Immature natural killer cell (primary cell): ENCODE measurements around the gene LBH. TPM values are rescaled to one million over a fixed set of nuclear protein-coding genes. Genes with fewer than 3 reads are reported as not detected.

Source experiments
- DNase-seq, 3 donors: peaks; one replicate each; pipeline ENCODE4 v3.0.0; 2022; ENCODE audit warnings: mixed read lengths in 1 of 3
- H3K27ac Mint-ChIP-seq, 6 donors: one replicate each; pipeline ENCODE4 v1.8.0; 2020; ENCODE audit warnings: mixed read lengths in 6 of 6, mild to moderate bottlenecking in 5 of 6, inconsistent platforms in 4 of 6, moderate library complexity in 3 of 6
- H3K27me3 Mint-ChIP-seq, 3 donors: one replicate each; pipeline ENCODE4 v1.8.0; 2020 to 2021; ENCODE audit warnings: low read depth in 3 of 3, mild to moderate bottlenecking in 3 of 3, mixed read lengths in 3 of 3, moderate library complexity in 3 of 3, inconsistent platforms in 1 of 3
- H3K36me3 Mint-ChIP-seq, 3 donors: one replicate each; pipeline ENCODE4 v1.8.0; 2020; ENCODE audit warnings: mixed read lengths in 3 of 3, inconsistent platforms in 2 of 3, mild to moderate bottlenecking in 2 of 3
- H3K4me1 Mint-ChIP-seq, 2 donors: one replicate each; pipeline ENCODE4 v1.8.0; 2020; ENCODE audit warnings: inconsistent platforms in 2 of 2, mild to moderate bottlenecking in 2 of 2, mixed read lengths in 2 of 2, moderate library complexity in 1 of 2
- H3K4me3 Mint-ChIP-seq, 5 donors: one replicate each; pipeline ENCODE4 v1.8.0; 2020; ENCODE audit warnings: mild to moderate bottlenecking in 5 of 5, mixed read lengths in 5 of 5, inconsistent platforms in 3 of 5, moderate library complexity in 3 of 5
- H3K9me3 Mint-ChIP-seq, 6 donors: one replicate each; pipeline ENCODE4 v1.8.0; 2020; ENCODE audit warnings: mild to moderate bottlenecking in 6 of 6, mixed read lengths in 6 of 6, inconsistent platforms in 4 of 6, moderate library complexity in 3 of 6
- polyA plus RNA-seq, 3 donors: library from polyadenylated mRNA; unstranded; fragments of 300-500 nt; fragmentation: Illumina TruSeq; gene quantifications; one replicate each; pipeline ENCODE4 v1.2.3, GENCODE V29; 2021

The LBH gene
- polyA plus RNA-seq, 3 donors from 2014 or later, result 101 to 137 (median 129) TPM

DNA sequence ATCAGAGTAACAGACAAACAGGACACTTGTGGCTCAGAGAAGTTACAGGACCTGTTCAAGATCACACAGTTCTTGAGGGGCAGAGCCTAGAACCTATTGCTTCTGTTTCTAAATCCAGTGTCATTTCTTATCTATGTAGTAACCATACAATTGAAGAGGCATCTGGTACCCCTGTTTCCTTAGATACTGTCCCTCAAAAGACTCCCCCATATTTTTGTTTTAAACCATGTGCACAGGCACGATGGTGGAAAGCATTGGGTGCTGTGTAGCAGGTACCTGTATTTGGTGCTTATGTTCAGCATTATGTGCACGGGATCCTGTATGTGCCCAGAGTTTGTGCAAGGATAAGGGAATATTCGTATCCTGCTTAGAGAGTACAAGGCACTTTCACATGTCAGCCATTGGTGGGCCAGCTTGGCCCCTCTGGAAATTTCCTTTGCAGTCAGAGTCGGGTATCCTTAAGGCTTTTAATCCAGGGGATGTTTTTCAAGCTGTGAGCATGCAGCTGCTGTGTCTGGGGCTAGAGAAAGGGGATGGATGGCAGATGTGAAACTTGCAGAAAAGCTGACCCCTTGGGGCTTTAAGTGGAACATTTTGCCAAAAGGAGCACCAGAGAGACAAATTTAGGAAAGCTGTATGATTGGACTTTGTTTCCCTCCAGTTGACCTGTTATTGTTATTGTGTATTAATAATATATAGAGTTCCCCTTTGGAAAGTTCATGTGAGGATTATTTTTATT lies 2.1 kb downstream of the LBH start:
- Mint-ChIP-seq H3K9me3 (no peaks in the 10 kb centered on the region), H3K27ac (peak overlapping the region; percentile 73 to 97 (median 90)), H3K4me3 (peak overlapping the region; percentile 83 to 98 (median 95)), H3K36me3 (peaks cover 5 to 7% (median 7%) of the 10 kb centered on the region in 3 donors), H3K27me3 (peaks cover 13 to 32% (median 17%) of the 10 kb centered on the region in 3 donors), H3K4me1 (peaks cover 68 to 75% of the 10 kb centered on the region in 2 donors)
- no peak for DNase-seq

DNA sequence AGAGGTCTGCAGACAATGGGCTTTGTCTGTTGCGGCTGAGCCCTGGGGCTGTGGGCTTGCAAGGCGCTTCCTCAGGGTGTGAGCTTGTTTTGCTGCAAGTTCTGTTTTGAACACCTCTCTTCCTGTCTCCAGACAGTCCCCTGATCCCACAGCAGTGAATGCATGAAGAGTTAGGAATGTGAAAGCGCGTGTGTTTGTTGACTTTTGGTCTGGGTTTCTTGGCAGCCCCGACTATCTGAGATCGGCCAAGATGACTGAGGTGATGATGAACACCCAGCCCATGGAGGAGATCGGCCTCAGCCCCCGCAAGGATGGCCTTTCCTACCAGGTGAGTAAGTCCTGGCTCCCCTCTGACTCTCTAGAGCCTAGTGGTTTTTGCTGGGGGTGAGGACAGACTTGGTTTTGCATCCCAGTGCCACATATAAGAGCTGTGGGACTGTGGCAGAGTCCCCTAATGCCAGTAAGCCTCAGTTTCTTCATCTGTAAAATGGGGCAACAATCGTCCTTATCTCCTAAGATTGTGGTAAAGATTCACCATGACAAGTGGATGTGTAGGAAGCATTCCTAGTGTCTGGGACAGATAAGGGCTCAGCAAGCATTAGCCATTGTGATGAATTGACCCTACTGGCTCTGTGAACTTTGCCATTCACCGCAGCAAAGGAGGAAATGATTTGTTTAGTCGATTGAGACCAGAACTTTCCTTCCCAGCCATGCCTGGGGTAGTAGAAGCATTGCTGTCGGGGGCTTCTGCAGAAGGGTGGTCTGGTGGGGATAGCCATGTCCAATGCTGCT lies 3.0 kb downstream of the LBH start:
- peak in 2 of 3 donors; percentile 32 to 37 for DNase-seq
- peaks cover 9 to 12% (median 11%) of the 10 kb centered on the region in 3 donors for H3K36me3 Mint-ChIP-seq
- peak overlapping the region; percentile 83 to 98 (median 95) for H3K4me3 Mint-ChIP-seq
- peak overlapping the region; percentile 73 to 97 (median 90) for H3K27ac Mint-ChIP-seq
- peaks cover 13 to 32% (median 17%) of the 10 kb centered on the region in 3 donors for H3K27me3 Mint-ChIP-seq
- no peaks in the 10 kb centered on the region for H3K9me3 Mint-ChIP-seq
- peaks cover 77 to 81% of the 10 kb centered on the region in 2 donors for H3K4me1 Mint-ChIP-seq

DNA sequence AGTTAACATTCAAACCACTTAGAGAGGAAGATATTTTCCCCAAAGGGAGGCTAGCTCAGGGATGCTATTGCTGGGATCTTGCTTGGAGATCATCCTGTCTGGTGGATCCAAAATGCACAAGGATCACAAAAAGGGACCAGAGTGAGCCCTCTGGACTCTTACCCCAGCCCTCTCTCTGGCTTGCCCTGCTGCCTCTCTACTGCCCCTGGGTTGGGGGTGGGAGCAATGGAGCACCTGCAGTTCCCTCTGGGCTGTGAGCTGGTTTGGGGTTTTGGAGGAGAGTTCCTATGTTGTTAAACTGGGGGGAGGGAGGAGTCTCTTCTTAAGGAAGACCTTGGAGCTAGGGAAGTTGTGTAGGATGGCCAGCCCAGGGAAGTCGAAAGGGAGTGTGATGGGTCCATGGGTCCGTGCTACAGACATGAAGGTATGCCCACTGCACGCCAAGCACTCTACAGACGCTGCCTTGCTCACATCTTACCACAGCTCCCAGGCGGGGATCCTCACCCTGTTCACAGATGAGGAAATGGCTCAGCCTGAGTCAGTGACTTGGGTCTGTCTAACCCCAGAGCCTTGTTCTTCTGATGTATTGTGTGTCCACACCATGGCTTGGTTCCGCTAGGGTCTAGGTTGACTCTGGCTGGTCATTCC lies 3.8 kb downstream of the LBH start:
- peaks cover 10 to 15% (median 14%) of the 10 kb centered on the region in 3 donors for H3K36me3 Mint-ChIP-seq
- H3K27me3 Mint-ChIP-seq, result peaks cover 13 to 30% (median 15%) of the 10 kb centered on the region in 3 donors
- peak overlapping the region; percentile 73 to 97 (median 90) for H3K27ac Mint-ChIP-seq
- peaks cover 81 to 84% of the 10 kb centered on the region in 2 donors for H3K4me1 Mint-ChIP-seq
- DNase-seq, result peak; percentile 34 to 42 (median 38)
- H3K4me3 Mint-ChIP-seq, result peak overlapping the region; percentile 83 to 98 (median 95)
- no peaks in the 10 kb centered on the region for H3K9me3 Mint-ChIP-seq

DNA sequence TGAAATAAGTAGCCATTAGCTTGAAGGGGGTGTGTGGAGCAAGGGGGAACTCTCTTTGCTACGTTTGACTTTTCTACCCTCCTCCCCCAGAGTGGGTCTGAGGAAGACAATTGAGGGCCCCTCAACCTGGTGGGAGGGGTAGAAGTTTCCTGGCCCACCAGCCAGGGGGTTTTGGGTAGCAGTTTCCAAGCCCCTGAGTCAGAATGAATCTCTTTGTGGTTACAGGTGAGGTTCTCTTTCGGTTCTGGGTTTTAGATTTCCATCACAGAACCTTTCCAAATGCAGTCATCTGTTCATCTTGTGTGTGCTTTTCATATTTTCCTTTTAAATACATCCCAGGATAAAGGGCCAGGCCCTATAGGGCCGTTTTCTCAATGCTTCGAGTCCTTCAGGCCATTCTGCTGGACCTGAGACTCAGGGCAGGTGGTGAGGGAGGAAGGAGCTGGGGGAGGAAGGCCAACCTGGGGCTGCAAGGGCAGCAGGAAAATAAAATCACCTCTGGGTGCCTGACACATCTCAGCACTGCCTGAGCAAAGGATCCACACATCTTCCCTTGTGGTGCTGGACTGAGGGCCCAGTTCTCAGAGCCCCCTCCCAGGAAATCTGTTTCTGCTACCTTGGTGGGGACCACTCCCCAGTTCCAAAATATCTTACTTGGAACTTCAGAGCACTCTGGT lies 4.7 kb downstream of the LBH start:
- peaks cover 82 to 84% of the 10 kb centered on the region in 2 donors for H3K4me1 Mint-ChIP-seq
- peak overlapping the region; percentile 73 to 97 (median 90) for H3K27ac Mint-ChIP-seq
- no peaks in the 10 kb centered on the region for H3K9me3 Mint-ChIP-seq
- DNase-seq, result no peak
- peaks cover 13 to 25% (median 15%) of the 10 kb centered on the region in 3 donors for H3K27me3 Mint-ChIP-seq
- peaks cover 10 to 20% (median 16%) of the 10 kb centered on the region in 3 donors for H3K36me3 Mint-ChIP-seq
- peak overlapping the region in 4 of 5 donors; percentile 48 to 98 (median 94) for H3K4me3 Mint-ChIP-seq

DNA sequence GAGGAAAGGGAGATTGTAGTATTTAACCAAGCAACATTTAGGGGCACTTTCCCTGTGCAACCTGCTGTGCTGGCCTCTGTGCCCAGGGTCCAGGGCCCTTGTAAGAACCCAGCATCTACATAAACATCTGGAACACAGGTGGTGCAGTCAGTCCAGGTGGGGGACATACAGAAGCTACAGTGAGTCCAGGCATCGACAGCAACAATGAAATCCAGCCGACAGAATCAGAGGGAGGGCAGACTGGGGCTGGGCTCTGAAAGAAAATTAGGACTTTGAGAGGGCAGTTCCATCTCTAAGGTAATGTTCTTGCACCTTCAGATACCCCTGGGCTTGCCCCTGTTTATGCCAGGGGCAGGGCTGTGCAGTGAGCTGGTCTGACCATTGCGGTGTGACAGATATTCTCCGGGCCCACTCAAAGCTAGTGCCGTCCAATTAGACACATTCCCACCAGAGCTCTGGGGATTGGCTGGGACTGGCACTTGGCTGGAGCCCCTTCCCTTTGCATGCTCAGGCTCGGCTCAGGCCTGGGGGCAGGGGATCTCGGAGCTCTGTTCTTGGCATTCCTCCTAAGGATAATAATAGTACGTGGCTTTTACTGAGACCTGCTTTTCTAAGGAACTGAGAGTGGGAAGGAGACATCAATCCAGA lies 5.4 kb downstream of the LBH start:
- no peaks in the 10 kb centered on the region for H3K9me3 Mint-ChIP-seq
- H3K27ac Mint-ChIP-seq, result peak overlapping the region; percentile 73 to 97 (median 90)
- H3K36me3 Mint-ChIP-seq, result peaks cover 10 to 26% (median 16%) of the 10 kb centered on the region in 3 donors
- peaks cover 87 to 92% of the 10 kb centered on the region in 2 donors for H3K4me1 Mint-ChIP-seq
- H3K4me3 Mint-ChIP-seq, result peak overlapping the region in 4 of 5 donors; percentile 9 to 48 (median 32)
- H3K27me3 Mint-ChIP-seq, result peaks cover 10 to 20% (median 11%) of the 10 kb centered on the region in 3 donors
- DNase-seq, result no peak

DNA sequence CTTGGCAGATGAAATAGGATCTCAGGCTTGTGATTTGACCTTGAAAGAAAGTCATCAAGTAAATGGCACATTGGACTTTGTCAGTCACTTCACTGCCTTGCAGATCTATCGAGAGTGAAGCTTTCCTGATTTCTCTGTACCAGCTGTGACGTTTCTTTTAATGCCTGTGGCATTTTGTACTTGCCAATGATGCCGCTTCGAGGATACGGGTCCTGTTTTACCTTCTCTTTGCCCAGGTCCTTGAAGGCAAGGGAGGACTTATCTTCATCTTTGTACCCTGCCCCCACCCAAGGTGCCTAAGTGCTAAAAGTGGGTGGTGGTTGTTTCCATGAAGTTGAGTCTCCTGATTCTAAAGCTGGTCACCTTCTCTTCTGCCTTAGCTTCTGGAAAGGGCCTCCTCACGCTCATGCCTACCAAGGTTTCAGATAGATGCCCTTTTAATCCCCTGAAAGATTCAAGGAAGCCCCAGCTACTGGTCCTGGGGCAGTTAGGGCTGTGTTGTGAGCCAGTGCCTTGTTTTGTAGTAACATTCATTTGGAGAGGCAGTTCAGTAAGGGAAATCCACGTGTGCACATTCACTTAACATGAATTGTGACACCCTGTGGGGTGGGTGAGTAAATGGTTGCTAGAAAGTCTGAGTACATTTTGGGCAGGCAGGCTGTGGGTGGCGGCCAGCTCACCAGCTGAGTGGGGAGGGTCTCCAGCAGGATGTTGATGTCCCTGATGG lies 6.1 kb downstream of the LBH start:
- H3K27me3 Mint-ChIP-seq, result peaks cover 3 to 13% (median 5%) of the 10 kb centered on the region in 3 donors
- peak overlapping the region; percentile 70 to 97 (median 86) for H3K27ac Mint-ChIP-seq
- no peak for DNase-seq
- peaks cover 10 to 27% (median 16%) of the 10 kb centered on the region in 3 donors for H3K36me3 Mint-ChIP-seq
- H3K4me3 Mint-ChIP-seq, result peak overlapping the region in 4 of 5 donors; percentile 9 to 63 (median 35)
- no peaks in the 10 kb centered on the region for H3K9me3 Mint-ChIP-seq
- peaks cover 88 to 94% of the 10 kb centered on the region in 2 donors for H3K4me1 Mint-ChIP-seq

DNA sequence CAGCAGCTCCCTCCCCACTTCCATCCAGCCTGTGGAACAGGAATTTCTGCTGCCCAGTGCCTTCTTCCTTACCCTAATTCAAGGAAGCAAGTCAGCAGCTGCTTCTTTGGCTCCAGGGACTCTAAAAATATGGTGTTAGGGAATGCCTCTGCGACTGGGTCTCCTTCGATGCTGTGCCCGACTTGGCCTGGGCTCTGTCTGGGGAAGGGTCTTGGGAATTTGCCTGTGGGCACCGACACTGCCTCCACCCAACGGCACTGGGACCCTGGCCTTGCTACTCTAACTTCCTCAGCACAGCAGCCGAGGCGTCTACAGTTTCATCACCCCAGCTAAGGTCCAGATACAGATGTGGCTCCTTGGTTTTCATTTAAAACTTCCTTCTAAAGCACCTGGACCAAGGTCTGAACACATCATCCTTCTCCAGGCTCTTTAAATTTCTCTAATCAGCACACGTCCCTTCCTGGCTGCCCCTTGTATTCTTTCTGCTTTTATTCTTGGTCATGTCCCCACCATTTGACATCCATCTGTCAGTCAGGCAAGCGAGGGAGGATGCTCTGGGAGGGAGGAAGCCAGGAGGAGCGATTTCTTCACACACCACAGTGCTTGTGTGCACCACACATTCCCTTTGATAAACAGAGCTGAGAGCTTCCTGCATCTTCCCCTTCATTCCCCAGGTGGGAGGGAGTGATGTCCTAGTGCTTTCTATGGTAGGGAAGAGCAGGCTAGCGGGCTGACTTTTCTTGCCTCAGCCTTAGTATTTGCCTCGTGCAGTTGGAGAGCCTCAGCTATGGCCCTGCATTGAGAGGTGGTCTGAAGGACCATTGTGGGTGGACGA lies 6.8 kb downstream of the LBH start:
- no peak for DNase-seq
- Mint-ChIP-seq H3K4me1 (peaks cover 92 to 96% of the 10 kb centered on the region in 2 donors), H3K27me3 (peaks cover 0 to 5% (median 1%) of the 10 kb centered on the region in 3 donors), H3K4me3 (peak overlapping the region; percentile 0 to 63 (median 25)), H3K9me3 (no peaks in the 10 kb centered on the region), H3K27ac (peak overlapping the region; percentile 70 to 90 (median 86)), H3K36me3 (peaks cover 16 to 30% (median 21%) of the 10 kb centered on the region in 3 donors)

DNA sequence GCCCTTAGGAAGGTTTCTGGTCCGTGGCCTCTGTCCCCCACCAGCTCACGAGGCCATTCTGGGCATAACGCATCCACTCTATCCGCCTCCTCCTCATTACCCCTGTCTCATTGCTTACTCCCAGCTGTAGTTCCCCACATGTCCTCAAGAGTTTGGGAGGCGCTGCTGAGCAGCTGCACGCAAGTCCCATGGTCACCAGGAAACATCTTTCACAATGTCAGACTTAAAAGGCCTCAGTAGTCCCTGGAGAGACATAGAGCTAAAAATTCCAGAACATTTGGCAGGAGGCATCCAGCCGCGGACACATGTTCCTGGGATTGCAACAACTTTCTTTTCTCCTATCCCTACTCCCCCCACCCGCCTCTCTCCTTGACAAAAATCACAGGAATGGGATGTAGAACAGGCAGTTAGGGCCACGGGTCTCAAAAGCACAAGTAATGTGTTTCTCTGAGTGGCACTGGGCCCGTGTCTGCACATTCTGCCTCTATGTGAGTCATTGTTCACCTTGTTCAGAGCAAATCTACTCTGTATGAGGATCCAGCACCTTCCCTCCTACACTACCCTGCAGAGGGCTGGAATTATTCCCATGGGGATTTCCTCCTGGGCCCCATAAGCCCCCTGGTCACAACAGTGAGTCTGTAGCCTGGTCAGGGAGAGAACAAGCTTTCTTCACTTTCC lies 8.1 kb downstream of the LBH start:
- H3K4me1 Mint-ChIP-seq, result peaks cover 90 to 95% of the 10 kb centered on the region in 2 donors
- H3K27me3 Mint-ChIP-seq, result peaks cover 0 to 4% (median 0%) of the 10 kb centered on the region in 3 donors
- DNase-seq, result peak; percentile 66 to 75 (median 66)
- no peaks in the 10 kb centered on the region for H3K9me3 Mint-ChIP-seq
- peaks cover 16 to 26% (median 19%) of the 10 kb centered on the region in 3 donors for H3K36me3 Mint-ChIP-seq
- H3K4me3 Mint-ChIP-seq, result peak overlapping the region; percentile 36 to 61 (median 53)
- H3K27ac Mint-ChIP-seq, result peak overlapping the region; percentile 70 to 91 (median 80)

DNA sequence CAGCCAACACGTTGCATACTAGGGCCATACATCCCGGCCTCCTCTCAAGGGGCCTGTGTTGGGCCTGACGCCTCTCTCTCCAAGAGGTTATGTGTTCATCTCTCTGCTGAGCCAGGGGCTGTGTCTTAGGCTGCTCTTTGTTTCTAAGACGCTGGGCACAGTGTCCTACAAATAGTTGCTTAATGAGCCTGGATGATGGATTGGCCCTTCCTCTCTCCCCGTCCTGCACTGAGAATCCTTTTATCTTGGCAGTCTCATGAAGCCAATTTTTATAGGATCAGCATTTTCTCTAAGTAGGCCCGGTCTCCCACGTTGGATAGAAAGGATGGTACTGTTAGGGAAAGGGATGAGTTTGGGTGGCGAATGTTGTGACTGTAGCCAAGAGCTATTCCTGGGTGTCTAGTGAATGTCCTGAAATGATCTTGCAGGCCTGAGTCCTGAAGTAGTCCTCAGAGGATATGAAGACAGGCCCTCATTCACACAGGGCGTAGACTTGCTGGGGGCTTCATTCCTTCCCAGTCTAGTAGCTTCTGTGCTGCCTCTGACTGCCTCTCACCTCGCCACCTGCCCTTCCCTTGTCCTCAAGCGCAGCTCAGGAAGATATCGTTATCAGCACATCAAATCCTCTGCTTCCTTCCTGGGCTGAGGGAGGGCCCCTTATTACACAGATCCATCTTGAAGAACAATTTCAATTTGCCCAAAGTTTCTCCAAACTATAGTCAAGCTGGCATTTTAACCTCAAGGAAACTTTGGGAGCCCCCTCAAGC lies 8.8 kb downstream of the LBH start:
- Mint-ChIP-seq H3K4me3 (peak overlapping the region; percentile 6 to 61 (median 31)), H3K4me1 (peaks cover 85 to 89% of the 10 kb centered on the region in 2 donors), H3K9me3 (no peaks in the 10 kb centered on the region), H3K27me3 (peaks cover 0 to 2% (median 0%) of the 10 kb centered on the region in 3 donors), H3K36me3 (peaks cover 16 to 26% (median 17%) of the 10 kb centered on the region in 3 donors), H3K27ac (peak overlapping the region; percentile 58 to 91 (median 77))
- no peak for DNase-seq

DNA sequence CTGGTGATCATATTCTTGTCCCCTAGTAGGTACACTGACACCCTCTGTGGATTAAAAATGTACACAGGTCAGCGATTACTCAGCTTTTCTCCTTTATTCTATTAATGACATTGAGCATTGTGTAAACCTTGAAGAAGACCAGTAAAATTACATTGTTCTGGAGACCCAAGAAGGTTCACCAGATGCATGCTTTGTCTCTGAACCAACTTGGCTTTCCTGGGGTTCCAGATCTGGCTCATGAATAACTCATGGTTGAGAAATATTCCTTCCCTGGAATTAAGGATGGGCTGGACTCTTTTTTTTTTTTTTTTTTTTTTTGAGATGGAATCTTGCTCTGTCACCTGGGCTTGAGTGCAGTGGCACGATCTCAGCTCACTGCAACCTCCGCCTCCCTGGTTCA lies 11.9 kb downstream of the LBH start:
- no peak for DNase-seq
- Mint-ChIP-seq H3K4me3 (peak overlapping the region in 1 of 5 donors; percentile 33), H3K27ac (peak overlapping the region; percentile 37 to 81 (median 68)), H3K9me3 (no peaks in the 10 kb centered on the region), H3K36me3 (peaks cover 14 to 28% (median 14%) of the 10 kb centered on the region in 3 donors), H3K4me1 (peaks cover 84 to 89% of the 10 kb centered on the region in 2 donors), H3K27me3 (peaks cover 0 to 1% (median 0%) of the 10 kb centered on the region in 3 donors)
